Central memory CD8-positive, alpha-beta T cell (primary cell): ENCODE data around the gene STRIP1.

Experiments
- ATAC-seq: fragments of 150-1000 bp; cut with Tn5 transposase; replicated peaks from 2 replicates; pipeline ENCODE4 v1.10.0; 2022; ENCODE audit warnings: mild to moderate bottlenecking, moderate FRiP score, moderate number of reproducible peaks; ENCODE audit not compliant: poor library complexity, severe bottlenecking; ENCODE audit errors: extremely low read depth
- DNase-seq, 2 donors: peaks; one replicate each; pipeline ENCODE4 v3.0.0; 2021; ENCODE audit warnings: low spot score in 2 of 2
- H3K27ac Mint-ChIP-seq: one replicate; pipeline ENCODE4 v1.8.0; 2022; ENCODE audit warnings: low read depth, mild to moderate bottlenecking, moderate library complexity, mixed read lengths
- H3K27me3 Mint-ChIP-seq: one replicate; pipeline ENCODE4 v1.8.0; 2022; ENCODE audit warnings: mixed read lengths
- H3K36me3 Mint-ChIP-seq: one replicate; pipeline ENCODE4 v1.8.0; 2022; ENCODE audit warnings: mild to moderate bottlenecking, moderate library complexity, mixed read lengths; ENCODE audit not compliant: insufficient read depth
- H3K4me1 Mint-ChIP-seq: one replicate; pipeline ENCODE4 v1.8.0; 2022; ENCODE audit warnings: mixed read lengths
- H3K4me3 Mint-ChIP-seq: one replicate; pipeline ENCODE4 v1.8.0; 2022; ENCODE audit warnings: mild to moderate bottlenecking, moderate library complexity, mixed read lengths
- H3K9me3 Mint-ChIP-seq: one replicate; pipeline ENCODE4 v1.8.0; 2022; ENCODE audit warnings: mixed read lengths

The STRIP1 gene

DNA sequence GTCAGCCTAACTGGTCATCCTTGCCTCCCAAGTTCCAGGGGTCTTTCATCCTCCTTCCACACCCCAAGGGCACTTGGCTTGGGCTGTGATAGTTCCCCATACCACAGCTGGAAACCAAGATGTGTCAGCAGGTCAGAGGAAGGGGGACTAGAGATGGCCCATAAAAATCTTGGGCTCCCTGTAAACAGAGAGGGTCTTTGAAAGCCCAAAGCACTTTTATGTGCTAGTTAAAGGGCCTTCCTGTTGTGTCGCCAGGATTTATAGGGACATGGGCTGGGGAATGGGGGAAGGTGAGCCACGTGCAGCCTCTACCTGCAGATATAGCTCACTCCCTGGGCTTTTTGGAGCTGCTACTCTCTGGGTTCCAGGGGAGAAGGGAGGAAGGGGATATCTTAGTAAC is 65.9 kb downstream of the STRIP1 start:
- Mint-ChIP-seq H3K36me3 (no peaks in the 10 kb centered on the region), H3K4me3 (no peak overlapping the region), H3K27ac (no peak overlapping the region), H3K9me3 (no peaks in the 10 kb centered on the region), H3K4me1 (no peaks in the 10 kb centered on the region), H3K27me3 (peaks cover 29% of the 10 kb centered on the region)
- ATAC-seq = no peak
- DNase-seq = no peak

DNA sequence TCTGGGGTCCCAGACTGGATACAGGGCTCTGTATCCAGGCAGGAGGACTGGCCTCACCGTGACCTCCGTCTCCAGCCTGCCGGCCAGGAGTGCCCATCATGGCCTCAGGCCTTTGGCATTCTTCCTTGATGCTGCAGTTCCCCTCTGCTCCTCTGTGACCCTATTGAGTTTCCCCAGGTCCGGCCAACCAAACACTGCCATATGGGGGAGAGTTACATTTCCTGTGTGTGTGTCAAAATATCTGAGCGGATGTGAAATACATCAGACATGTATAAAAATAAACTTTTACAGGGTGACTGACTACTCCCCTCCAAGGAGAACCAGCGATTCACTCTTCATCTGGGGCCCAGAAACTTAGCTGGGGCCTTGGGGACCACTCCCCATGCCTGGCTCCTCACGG is 67.7 kb downstream of the STRIP1 start:
- no peak overlapping the region for H3K27ac Mint-ChIP-seq
- ATAC-seq (no peak), DNase-seq (no peak)

More for the DNA sequence above, 67.7 kb downstream of the STRIP1 start:
- H3K9me3 Mint-ChIP-seq = no peaks in the 10 kb centered on the region
- no peak overlapping the region for H3K4me3 Mint-ChIP-seq
- H3K4me1 Mint-ChIP-seq = no peaks in the 10 kb centered on the region
- peaks cover 2% of the 10 kb centered on the region for H3K36me3 Mint-ChIP-seq
- H3K27me3 Mint-ChIP-seq = peaks cover 15% of the 10 kb centered on the region
